Globus pallidus (tissue), 1 donor: Measurements from ENCODE around the gene PRKN.
A peak's percentile ranks its signal among the peaks of the same experiment; 100 is the strongest.
"Not testable (repeated sequence)": the region's sequence is repeated elsewhere in the genome, so short reads cannot be mapped to it uniquely, and the experiment has no call there.

Source experiments
- DNase-seq: peaks from one replicate; pipeline ENCODE4 v3.0.0-alpha.2; 2015; ENCODE audit warnings: low spot score

Gene PRKN

DNA sequence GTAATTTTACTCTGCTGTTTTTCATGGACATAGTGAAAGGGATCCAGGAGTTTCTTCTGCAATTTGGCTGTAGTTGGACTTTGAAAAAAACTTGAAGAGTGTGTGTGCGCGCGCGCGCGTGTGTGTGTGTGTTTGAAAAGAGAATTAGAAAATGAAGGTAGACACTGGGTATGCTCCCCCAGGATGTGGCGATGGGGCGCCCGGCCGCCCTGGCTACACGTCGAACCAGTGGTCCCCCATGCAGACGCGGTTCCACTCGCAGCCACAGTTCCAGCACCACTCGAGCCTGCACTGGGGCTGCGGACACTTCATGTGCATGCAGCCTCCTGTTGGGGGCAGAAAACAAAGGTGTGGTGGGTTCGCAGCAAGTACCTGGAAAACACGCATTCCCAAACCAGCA lies 1377.7 kb downstream of the PRKN start:
- DNase-seq: no peak

- no peak for DNase-seq
Observed at GRCh38 chr6:161348628-161348994, 1379.0 kb downstream of the PRKN start.

- no peak for DNase-seq
Observed at GRCh38 chr6:161347988-161348627, 1379.5 kb downstream of the PRKN start.

DNA sequence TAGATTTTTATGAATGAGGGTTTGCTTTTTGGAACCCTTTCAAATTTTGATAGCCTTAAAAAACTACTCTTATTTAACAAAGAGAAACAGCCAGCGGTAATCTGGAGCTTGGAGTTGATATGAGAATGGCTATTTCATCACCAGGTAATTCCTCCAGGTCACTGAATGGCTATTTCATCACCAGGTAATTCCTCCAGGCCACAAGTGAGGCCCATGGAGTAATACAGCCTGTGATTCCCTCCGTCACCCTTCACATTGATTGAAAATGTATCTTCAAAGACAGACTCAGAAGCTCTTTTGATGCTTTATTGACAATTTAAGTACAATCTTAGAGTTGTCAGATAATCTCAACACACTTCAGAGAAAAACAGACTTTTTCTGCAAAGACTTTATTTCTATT lies 1380.4 kb downstream of the PRKN start:
- DNase-seq: no peak

DNA sequence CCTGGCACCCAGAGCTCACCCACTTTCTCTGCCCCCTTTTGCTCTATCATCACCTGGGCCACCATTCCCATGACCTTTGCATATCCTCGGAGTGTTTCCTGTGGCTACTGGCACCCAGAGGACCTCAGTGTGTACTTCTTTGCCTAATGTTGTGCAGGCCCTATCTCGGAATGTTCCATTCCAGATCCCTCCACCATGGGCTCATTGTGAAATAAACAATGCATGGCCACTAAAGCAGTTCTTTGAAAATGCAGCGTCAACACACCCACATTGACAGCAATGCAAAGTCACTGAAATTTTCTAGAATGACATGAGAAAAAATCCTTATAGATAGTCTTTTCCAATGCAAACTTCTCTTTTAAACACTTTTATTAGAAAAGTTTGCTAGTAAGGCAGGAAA lies 1380.8 kb downstream of the PRKN start:
- DNase-seq: no peak

DNA sequence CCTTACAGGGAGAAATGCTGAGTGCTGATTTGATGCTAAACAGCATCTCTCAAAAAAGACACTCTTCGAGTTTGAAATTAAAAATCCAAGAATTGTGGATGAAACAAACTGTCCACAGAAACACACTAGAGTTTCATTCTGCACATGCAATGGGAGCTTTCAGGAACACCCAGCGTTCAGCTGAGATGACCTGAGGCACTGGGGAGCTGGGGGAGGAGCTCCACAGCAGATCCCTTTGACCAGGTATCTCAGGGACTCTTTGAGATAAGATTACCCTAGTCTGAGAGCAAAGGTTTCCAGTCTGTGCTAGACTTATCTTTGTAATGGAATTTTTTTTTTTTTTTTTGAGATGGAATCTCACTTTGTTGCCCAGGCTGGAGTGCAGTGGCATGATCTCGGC lies 1382.9 kb downstream of the PRKN start:
- DNase-seq: no peak

GRCh38 chr6:161342039-161342438 lies 1385.5 kb downstream of the PRKN start:
- DNase-seq: no peak

GRCh38 chr6:161341638-161342037 lies 1385.9 kb downstream of the PRKN start:
- no peak for DNase-seq

DNA sequence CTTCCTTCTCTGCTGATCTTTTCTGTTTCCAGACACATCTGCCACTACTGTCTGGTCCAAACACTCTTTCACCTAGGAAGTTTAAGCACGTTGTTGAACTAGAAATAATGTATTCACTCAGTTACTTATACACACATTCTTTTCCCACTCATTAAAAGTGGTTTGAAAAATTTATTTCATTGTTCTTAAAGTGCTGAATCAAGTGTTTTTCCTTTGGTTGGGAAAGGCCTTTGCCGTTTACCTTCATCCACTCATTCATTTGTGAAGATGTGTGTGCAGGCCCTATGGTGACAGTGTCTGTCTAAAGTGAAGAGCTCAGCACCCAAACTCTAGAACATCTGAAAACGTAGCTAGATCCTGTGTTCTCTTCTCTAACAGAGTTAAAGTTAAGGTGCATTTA lies 1389.6 kb downstream of the PRKN start:
- DNase-seq: no peak

DNA sequence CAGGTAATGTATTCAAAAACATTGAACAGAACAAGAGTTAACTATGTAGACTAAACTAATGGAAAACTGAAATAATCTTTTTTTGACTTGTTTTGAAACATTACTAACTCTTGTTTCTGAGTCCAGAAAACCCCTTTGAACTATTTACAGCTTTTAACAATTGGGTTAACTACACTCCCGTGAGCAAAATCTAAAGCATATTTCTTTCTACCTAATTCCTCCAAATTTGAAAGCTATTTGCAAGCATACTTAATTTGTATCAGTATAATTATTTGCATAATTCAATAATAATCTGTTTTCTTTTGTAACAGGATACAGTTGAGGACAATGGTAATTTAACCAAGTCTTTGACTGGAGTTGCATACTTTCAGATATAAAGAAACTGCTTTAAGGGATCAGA lies 1391.1 kb downstream of the PRKN start:
- no peak for DNase-seq

DNA sequence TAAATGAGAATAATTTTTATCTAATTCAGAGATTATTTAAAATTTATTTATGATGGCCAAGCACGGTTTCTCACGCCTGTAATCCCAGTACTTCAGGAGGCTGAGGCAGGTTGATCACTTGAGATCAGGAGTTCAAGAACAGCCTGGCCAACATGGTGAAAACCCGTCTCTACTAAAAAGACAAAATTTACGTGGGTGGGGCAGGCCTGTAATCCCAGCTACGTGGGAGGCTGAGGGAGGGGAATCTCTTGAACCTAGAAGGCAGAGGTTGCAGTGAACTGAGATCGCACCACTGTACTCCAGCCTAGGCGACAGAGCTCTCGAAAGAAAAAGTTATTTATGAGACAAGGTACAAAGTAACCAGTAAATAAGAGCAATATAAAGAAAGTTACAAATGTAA lies 1394.2 kb downstream of the PRKN start:
- DNase-seq: no peak

- not testable (repeated sequence) for DNase-seq
Observed at GRCh38 chr6:161331402-161332081, 1396.0 kb downstream of the PRKN start.

GRCh38 chr6:161327360-161327953 lies 1400.1 kb downstream of the PRKN start:
- no peak for DNase-seq

GRCh38 chr6:161319231-161319630 lies 1408.3 kb downstream of the PRKN start:
- peak; percentile 98 for DNase-seq

DNA sequence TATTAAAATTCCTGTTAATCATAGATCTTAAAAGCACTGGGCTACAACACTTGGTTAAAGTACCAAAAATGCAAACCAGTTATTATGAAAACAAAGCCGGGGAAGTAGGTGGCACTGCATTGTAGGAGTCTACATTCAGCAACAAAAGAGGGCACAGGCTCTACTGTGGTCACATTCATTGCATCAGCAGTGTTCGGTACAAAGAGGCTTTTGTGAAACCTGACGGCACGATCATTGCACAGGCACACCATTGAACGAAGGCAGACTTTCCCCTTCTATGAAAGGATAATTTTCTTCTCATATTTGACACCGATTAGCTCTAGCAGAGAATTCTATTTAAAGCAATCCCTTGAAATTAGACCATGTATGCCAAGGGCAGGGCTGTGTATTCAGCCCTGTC lies 1409.1 kb downstream of the PRKN start:
- peak; percentile 95 for DNase-seq

DNA sequence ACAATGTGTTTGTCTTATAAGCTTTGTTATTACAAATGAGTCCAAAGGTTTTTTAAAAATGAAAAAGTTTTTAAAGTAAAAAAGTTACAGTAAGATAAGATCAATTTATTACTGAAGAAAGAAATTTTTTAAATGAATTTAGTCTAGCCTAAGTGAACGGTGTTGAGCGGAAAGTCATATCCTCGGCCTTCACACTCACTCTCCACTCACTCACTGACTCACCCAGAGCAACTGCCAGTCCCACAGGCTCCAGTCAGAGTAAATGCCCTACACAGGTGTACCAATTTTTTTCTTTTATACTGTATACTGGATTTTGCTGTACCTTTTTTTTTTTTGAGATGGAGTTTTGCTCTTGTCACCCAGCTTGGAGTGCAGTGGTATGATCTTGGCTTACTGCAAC lies 1411.0 kb downstream of the PRKN start:
- no peak for DNase-seq

DNA sequence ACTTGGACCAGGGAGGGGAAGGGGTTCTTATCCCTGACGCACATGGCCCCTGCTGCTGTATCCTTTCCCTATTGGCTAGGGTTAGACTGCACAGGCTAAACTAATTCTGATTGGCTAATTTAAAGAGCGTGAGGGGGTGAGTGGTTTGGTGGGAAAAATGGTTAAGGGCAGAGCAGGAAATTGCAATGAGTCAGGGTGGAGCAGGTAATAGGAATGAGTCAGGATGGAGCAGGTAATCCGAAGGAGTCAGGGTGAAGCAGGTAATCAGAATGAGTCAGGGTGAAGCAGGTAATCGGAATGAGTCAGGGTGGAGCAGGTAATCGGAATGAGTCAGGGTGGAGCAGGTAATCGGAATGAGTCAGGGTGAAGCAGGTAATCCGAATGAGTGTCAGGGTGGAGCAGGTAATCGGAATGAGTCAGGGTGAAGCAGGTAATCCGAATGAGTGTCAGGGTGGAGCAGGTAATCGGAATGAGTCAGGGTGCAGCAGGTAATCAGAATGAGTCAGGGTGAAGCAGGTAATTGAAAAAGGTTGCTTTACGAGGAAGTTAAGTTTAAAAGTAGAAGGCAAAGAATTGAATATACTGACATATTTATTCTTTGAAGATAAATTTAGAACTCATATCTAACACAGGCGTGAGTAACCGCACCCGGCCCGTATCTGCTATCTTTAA lies 1412.2 kb downstream of the PRKN start:
- not testable (repeated sequence) for DNase-seq

DNA sequence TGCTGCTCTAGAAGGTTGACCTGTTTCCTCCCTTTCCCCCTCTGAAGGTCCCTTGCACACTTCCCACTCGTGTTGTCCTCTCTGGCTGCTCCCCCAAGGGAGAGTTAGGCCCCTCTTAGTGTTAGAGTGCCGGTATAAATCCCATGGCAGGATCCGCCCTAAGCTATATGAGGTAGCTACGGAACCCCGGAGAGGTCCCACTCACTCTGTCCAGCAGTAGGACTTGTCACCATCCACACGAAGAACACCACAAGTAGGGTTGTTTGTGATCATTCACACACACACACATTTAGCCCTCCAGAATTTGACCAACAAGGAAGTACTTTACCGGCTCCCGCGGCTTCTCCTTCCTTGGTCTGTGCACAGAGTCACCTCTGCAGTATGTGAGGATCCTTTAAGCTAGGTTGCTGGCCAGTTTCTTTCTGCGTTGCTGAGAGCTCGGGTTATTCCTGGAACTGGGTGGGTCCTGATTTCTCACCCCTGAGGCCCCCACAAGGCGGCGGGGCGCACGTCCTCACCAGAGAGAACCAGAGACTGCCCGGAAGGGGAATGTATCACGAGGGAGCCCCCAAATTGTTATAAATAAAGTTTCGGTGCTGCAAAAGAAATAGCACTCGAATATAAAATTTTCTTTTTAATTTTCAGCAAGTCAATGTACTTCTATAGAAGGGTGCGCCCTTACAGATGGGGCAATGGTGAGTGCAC lies 1412.9 kb downstream of the PRKN start:
- DNase-seq: not testable (repeated sequence)

DNA sequence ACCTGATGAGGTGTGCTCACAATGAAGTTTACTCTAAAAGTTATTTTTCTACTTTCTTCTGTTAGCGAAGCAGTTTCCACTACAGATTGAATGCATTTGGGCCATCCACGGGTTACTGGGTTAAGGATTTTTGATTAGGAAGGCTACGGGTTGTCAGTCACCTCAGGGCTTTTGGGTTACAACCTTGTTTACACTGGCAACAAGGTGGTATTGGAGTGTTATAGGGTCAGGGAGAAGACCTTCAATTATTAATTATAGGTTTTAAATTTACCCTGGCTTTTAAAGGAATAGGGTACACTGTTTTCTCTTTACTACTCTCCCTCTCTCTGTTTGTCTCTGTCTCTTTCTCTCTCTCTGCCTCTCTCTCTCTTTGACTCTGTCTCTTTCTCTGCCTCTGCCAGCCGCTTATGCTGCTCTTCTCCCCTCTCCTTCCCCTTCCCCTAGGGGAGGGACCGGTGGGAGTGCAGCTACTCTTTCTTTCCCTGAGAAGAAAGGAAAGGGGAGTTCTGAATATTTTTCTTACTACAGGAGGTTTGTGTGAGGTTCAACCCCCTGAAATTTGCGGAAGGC lies 1413.5 kb downstream of the PRKN start:
- DNase-seq: no peak

DNA sequence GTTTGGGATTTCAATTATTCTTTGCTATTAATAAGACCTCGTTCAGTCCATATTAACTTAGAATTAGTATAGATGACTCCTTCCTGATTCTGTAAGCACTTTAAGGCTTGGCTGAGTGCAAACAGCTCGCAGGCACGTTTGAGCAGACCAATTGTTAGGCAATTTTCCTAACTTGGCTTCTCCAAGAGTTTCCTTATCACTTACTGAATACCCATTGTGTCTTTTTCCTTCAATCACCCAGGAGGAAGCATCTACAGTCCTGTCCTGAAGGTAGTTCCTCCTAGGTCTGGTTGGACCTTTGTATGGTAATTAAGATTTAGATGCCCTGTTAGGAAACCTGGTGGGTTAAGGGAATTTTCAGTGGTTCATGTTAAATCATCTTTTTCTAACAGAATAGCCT lies 1414.1 kb downstream of the PRKN start:
- not testable (repeated sequence) for DNase-seq

DNA sequence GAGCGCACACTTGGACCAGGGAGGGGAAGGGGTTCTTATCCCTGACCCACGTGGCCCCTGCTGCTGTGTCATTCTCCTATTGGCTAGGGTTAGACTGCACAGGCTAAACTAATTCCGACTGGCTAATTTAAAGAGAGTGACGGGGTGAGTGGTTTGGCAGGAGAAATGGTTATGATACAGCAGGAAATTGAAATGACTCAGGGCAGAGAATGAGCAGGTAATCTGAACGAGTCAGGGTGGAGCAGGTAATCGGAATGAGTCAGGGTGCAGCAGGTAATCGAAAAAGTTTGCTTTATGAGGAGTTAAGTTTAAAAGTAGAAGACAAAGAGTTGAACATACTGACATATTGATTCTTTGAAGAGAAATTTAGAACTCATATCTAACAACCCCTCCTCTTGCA lies 1417.8 kb downstream of the PRKN start:
- DNase-seq: not testable (repeated sequence)

GRCh38 chr6:161308075-161308655 lies 1419.4 kb downstream of the PRKN start:
- DNase-seq: no peak
